ENCODE results near the gene TSHZ2. TPM values are rescaled to one million over a fixed set of nuclear protein-coding genes. Genes with fewer than 3 reads are reported as not detected.

The TSHZ2 gene
- total and polyA plus RNA-seq, 9 of the 15 experiments (the other 6 are each of a cell fraction or from before 2014, with no cell fraction given), result 0.03 to 0.20 (median 0.05) TPM; not detected in 4

DNA sequence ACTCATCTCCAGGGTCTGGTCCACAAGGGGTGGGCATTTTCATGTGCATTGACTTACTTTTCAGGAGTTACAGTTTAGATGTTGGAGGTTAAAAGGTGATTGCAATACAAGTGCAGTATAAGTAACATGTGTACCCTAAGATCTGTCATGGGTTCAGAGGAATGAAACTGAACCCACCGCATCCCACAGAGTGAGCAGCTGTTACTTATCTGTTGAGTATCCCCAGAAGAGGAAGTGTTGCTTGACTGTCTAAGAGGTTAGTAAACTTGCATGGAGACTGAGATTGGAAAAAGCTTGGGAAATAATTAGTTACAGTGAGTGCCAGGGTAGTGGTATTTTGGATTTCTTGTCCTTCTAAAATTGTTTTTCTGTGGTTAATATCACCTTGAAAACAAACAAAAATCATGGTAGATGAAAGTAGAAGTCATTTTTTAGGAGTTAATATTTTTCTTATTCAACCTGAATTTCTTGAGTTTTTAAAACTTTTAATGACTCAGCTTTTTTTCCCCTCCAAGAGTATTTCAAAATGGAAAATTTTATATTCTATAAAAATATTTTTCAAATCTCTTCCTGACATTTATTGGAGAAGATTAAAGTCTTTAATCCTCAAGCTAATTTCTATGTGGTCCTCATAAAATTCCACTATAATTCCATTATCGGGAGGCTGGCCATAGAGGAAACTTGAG, 315.3 kb downstream of the TSHZ2 start:
- BruUV-seq (replicated peaks), result no TSS peak
- POLR2A ChIA-PET, result interaction anchor here (0.6 kb wide), 1 partner anchor 11 kb away, joined by 3 read pairs; no protein-coding TSS in a partner anchor
- TF ChIP-seq PHF8 (IDR thresholded peaks at IDR 0.05; ENCODE audit: borderline replicate concordance, low read length), result no peak
- TF ChIP-seq ZNF133 (CRISPR knock-in tag; IDR thresholded peaks at IDR 0.05), result no peak
- no peak for TF ChIP-seq HMG20A (CRISPR knock-in tag; conservative IDR thresholded peaks at IDR 0.05)
- no peak for TF ChIP-seq ARID1B (IDR thresholded peaks at IDR 0.05)
- no peak for TF ChIP-seq NR3C1 (CRISPR knock-in tag; IDR thresholded peaks at IDR 0.05)
- TF ChIP-seq, protein P1, sequence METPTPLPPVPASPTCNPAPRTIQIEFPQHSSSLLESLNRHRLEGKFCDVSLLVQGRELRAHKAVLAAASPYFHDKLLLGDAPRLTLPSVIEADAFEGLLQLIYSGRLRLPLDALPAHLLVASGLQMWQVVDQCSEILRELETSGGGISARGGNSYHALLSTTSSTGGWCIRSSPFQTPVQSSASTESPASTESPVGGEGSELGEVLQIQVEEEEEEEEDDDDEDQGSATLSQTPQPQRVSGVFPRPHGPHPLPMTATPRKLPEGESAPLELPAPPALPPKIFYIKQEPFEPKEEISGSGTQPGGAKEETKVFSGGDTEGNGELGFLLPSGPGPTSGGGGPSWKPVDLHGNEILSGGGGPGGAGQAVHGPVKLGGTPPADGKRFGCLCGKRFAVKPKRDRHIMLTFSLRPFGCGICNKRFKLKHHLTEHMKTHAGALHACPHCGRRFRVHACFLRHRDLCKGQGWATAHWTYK (CRISPR knock-in tag; IDR thresholded peaks at IDR 0.05), result no peak
- TF ChIP-seq BRCA1 (IDR thresholded peaks at IDR 0.05), result no peak
- no peak for TF ChIP-seq BRCA1 (CRISPR knock-in tag; IDR thresholded peaks at IDR 0.05)
- TF ChIP-seq, protein P2, sequence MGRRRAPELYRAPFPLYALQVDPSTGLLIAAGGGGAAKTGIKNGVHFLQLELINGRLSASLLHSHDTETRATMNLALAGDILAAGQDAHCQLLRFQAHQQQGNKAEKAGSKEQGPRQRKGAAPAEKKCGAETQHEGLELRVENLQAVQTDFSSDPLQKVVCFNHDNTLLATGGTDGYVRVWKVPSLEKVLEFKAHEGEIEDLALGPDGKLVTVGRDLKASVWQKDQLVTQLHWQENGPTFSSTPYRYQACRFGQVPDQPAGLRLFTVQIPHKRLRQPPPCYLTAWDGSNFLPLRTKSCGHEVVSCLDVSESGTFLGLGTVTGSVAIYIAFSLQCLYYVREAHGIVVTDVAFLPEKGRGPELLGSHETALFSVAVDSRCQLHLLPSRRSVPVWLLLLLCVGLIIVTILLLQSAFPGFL (CRISPR knock-in tag; IDR thresholded peaks at IDR 0.05), result no peak
- TF ChIP-seq OTX1 (CRISPR knock-in tag; IDR thresholded peaks at IDR 0.05), result no peak
- no peak for TF ChIP-seq FIP1L1 (IDR thresholded peaks at IDR 0.05; ENCODE audit: low read depth, low read length, poor library complexity, severe bottlenecking)
- TF ChIP-seq SLC30A9 (CRISPR knock-in tag; IDR thresholded peaks at IDR 0.05), result no peak
- TF ChIP-seq MAFK (IDR thresholded peaks at IDR 0.05; ENCODE audit: low read length), result peak; percentile 71; the same call in 1 of the 2 replicates
- TF ChIP-seq WHSC1 (IDR thresholded peaks at IDR 0.05; ENCODE audit: low read length), result no peak
- no peak for TF ChIP-seq ZNF274 (IDR thresholded peaks at IDR 0.05; ENCODE audit: borderline replicate concordance, low read depth, low read length)
- TF ChIP-seq ZNF431 (CRISPR knock-in tag; IDR thresholded peaks at IDR 0.05), result no peak
- TF ChIP-seq SUPT5H (IDR thresholded peaks at IDR 0.05), result no peak
- no peak for TF ChIP-seq BACH1 (tag; IDR thresholded peaks at IDR 0.05)
- no peak for TF ChIP-seq GTF2E2 (tag; IDR thresholded peaks at IDR 0.05)
- no peak for TF ChIP-seq HMG20B (CRISPR knock-in tag; IDR thresholded peaks at IDR 0.05)
- TF ChIP-seq L3MBTL2 (IDR thresholded peaks at IDR 0.05), result no peak
- TF ChIP-seq RFX5 (IDR thresholded peaks at IDR 0.05; ENCODE audit: low read depth, low read length), result no peak

More for the DNA sequence above, 315.3 kb downstream of the TSHZ2 start:
- H3K4me1 ChIP-seq (replicated peaks in 1 of 2; ENCODE audit: control insufficient read depth in 2 of 2, insufficient read depth in 2 of 2, low read length in 2 of 2), result no peaks in the 10 kb centered on the region
- FAIRE-seq (no peak), DNase-seq (ENCODE audit: extremely low read depth in 1 of 4, low spot score in 3 of 4) (no peak), ATAC-seq (no peak)
- H2AFZ ChIP-seq (ENCODE audit: low read depth, low read length), result no peak overlapping the region
- WGBS (ENCODE audit: insufficient coverage, low coverage, missing lambda C conversion rate), result 20% methylated on average over 2 of the region's 2 CpGs
- no peak overlapping the region for H3K4me3 ChIP-seq
- H3K9me1 ChIP-seq (ENCODE audit: control insufficient read depth, insufficient read depth, low read length), result no peaks in the 10 kb centered on the region
- no peaks in the 10 kb centered on the region for H4K20me1 ChIP-seq (replicated peaks; ENCODE audit: control insufficient read depth, insufficient read depth, low read length)
- no peaks in the 10 kb centered on the region for H3K79me2 ChIP-seq (ENCODE audit: control insufficient read depth, insufficient read depth, low read length)
- no peak overlapping the region for H3K9ac ChIP-seq (ENCODE audit: insufficient read depth in 1 of 2, low read depth in 2 of 2, low read length in 2 of 2)
- H3K4me2 ChIP-seq (ENCODE audit: insufficient read depth, low read length), result no peak overlapping the region
- intact Hi-C loops (cut with micrococcal nuclease) (no loop called here), in situ Hi-C loops (cut with MboI) (no loop called here)
- H3K36me3 ChIP-seq (ENCODE audit: control insufficient read depth, insufficient read depth, low read length), result no peaks in the 10 kb centered on the region
- H3K9me3 ChIP-seq (replicated peaks; ENCODE audit: control insufficient read depth, insufficient read depth, low read depth, low read length), result no peaks in the 10 kb centered on the region
- CTCF ChIA-PET (ENCODE audit: low intra/inter-chr PET ratio), result no interaction called here
- peaks cover 13 to 16% of the 10 kb centered on the region in 2 experiments for H3K27me3 ChIP-seq (ENCODE audit: control insufficient read depth in 2 of 2, insufficient read depth in 2 of 2, low read length in 2 of 2)
- no peak overlapping the region for H3K27ac ChIP-seq (ENCODE audit: extremely low read depth, low read depth, low read length)
